Activated CD4-positive, alpha-beta T cell treated with anti-CD3 and anti-CD28 coated beads for 4 hours (primary cell): ENCODE results near the gene SPPL2C.

ENCODE experiments used
- DNase-seq, 2 donors: peaks; one replicate each; pipeline ENCODE4 v3.0.0-alpha.2; 2020

SPPL2C gene

GRCh38 chr17:45844695-45845375 is at the start of gene SPPL2C:
Gene SPPL2C, plus strand, starts transcription at chr17:45844881. Its CDS starts 26 bp downstream, at chr17:45844907.
- no peak for DNase-seq

DNA sequence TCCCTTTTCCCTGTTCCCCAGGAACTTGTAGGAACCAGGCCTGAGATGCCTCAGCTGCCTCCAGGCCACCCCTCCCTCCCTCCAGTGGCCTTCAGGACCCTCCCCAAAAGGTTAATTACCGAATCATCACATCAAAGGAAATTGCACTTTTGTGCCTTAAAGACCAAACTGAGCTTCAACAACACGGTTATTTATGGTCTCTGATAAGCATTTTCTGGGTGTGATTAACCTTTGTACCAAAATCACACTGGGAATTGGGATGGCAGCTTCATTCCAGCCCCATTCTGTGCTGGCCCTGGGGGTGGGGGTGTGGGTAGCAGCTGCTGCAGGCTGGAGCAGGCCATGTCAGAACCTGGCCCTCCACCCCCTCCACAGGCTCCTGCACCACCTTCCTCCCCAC is 43.9 kb upstream of the SPPL2C start:
- DNase-seq = no peak

DNA sequence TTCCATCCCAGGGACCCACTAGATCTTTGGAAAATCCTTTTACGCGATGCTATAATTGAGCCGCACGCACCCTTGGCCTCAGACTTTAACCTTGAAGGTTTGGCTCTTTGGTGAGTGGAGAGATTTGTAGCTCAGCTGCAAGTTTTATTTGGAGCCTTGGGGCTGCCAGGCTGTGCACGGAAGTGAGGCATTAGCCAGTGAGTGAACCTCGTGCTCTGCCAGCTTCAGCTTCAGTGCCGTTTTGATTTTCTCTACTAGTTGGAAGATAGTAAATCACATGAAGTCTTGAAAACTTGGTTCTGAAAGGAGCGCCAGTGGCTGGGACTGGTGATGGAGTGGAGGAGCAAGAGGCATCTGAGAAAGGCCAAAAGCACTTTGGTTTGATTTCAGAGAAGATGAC is 43.3 kb upstream of the SPPL2C start:
- no peak for DNase-seq

GRCh38 chr17:45808845-45809244 is 35.8 kb upstream of the SPPL2C start:
- no peak for DNase-seq

GRCh38 chr17:45809499-45809898 is 35.2 kb upstream of the SPPL2C start:
- DNase-seq = no peak

GRCh38 chr17:45812102-45812501 is 32.6 kb upstream of the SPPL2C start:
- no peak for DNase-seq

GRCh38 chr17:45813048-45813725 is 31.5 kb upstream of the SPPL2C start:
- DNase-seq = no peak

DNA sequence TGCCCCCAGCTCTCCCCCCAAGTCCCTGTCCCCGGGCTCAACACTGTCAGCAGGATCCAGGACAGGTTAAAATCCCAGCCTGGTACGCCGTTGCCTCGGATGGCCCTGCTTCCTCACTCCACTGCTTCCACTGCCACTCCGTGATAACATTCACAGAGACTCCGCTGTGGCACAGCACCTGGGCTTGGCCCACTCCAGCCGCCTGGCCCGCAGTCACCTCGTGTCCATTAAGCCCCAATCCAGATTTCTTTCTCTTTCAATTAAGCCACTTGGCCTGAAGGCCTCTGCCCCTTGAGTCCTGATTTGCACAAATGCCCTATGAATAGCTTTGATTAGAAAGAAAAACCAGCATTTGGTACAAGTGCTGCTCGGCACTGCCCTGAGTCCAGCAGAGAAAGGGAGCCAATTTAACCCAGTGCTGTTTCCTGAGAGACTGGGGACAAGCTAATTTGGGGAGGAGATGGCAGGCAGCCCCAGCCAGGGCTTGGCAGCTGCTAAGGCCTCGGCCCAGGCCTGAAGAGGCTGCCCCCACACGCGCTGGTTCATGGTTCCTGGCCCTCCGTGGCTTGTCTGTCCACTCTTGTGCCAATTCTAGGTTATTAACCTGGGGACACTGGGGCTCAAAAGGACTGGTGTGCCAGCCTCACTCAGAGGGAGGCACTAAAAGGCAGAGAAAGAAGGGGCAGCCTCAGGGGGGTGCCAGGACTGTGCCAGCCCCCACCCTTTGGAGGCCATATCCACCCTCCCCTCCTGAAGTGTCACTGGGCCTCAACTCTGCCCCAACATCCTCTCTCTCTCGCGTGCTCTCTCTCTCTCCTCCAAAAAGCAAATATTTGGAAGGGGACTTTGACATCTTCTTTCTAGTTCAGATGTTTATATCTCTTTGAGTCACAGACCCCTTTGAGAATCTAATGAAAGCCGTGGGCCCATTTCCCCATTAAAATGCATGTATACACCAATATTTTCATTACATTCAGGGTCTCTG is 29.8 kb upstream of the SPPL2C start:
- no peak for DNase-seq

DNA sequence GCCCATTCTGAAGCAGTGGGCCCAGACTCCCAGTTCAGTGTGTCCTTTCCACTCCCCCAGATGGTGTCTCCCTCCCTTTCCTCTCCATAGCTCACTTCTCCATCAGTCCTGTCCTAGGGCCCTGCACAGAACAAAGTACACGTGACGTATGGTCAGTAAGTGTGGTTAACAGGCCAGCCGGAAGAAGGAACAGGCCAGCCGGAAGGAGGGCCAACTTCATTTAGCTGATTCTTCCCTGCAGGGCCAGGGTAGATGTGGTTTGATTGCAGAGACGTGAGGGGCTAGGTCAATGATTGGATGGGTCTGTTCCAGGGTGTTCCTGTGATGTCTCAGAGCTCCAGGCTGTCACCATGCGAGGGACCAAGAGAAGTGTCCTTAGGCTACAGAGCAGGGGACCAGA is 28.9 kb upstream of the SPPL2C start:
- DNase-seq = no peak

GRCh38 chr17:45818041-45818440 is 26.6 kb upstream of the SPPL2C start:
- DNase-seq = no peak

- DNase-seq = no peak
Measured at GRCh38 chr17:45818699-45819098, 26.0 kb upstream of the SPPL2C start.

DNA sequence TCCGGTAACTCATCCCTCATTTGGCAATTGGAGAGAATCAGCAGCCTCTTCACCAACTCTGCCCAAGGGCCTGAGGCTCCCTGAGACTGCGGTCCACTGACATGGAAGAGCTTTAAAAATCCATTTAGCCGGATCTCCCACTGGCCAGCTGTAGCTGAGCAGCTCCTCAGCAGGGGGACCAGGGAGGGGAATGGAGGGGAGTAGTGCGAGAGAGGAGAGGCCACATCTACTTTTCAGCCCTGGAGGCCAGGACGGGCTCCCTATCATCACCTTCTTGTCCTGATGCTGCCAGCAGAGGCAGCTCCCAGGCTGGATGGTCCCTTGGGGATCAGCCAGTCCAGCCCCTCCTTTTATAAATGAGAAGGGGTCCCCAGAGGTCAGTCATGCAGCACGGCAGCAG is 25.0 kb upstream of the SPPL2C start:
- DNase-seq = no peak

DNA sequence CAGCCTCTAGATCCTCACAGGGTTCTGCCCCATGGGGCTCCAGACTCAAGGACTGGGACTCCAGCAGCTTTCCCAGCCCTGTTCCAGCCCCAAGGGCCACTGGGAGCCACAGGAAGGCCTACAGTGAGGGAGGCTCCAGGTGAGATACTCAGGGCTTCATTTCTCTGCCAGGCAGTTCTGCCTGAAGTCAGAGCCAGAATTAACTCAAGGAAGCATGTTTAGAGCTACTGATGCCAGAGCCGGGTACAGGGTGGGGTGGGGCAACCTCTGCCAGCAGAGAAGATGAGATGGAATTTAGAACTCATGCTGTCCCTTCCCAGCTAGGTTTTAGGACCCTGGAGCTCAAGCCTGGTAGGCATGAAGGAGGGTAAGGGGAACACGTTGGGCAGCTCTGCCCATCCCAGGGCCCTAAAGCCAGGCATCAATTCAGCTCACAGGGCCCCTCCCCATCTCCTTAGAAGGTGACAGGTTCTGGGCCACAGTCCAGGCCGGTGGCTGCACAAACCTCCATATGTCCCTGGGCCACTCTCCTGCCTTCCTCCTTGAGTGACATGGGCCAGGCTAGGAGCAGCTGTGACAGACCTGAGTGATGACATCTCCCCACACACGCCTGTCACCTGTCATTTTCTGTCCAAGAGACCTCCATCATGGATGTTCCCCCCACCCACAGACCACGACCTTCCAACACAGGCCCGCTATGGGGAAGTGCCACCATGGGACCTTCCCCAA is 24.5 kb upstream of the SPPL2C start:
- no peak for DNase-seq

DNA sequence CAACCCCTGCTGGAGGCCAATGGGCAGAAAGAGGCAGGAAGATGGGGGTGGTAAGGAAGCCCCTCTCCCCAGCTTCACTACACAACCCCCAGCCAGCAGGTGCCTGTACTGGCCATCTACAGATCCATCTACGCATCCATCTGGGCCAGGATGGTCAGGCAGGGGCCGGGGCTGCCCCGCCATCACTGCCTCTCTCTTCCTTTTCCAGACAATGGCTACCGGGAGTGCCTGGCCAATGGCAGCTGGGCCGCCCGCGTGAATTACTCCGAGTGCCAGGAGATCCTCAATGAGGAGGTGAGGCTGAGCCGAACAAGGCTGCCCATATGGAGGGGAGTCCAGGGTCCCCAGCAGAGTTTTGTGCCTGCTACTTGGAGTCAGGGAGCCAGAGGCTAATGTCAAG is 23.5 kb upstream of the SPPL2C start:
- DNase-seq = no peak

DNA sequence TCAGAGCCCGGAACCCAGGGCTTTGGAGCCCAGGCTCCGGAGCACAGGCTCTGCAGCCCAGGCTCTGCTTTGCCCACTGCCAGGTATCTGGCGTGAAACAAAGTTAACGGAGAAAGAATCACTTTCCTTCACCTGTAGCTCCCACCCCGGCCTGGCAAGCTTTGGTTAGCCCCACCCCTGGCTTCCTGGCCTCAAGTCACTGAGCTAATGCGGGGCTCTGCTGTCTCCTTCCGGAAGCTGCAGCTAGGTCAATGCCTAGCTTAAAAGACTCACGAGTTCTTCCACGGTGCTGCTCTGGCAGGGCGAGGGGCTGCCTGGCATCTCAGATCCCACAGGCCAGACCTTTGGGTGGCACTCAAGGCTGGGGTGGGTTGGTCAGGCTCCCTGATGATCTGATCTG is 21.1 kb upstream of the SPPL2C start:
- no peak for DNase-seq

DNA sequence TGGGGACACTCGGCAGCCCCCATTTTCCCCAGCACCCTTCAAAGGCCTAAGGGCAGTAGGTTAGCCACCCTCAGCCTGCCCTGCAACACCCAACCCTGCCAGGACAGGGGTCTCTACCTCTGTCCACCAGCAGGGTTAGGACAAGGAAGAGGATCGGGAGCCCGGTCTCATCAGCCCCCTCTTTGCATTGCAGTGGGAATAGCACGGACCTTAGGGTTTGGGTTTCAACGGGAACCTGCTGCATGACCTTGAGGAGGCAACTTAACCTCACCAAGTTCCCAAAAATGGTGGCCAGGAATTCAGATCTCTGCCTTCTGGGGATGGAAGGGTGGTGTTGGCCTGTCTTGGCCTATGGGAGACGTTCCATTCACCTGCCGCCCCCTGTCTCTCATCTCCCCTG is 20.2 kb upstream of the SPPL2C start:
- DNase-seq = no peak

GRCh38 chr17:45824901-45825492 is 19.7 kb upstream of the SPPL2C start:
- DNase-seq = no peak

DNA sequence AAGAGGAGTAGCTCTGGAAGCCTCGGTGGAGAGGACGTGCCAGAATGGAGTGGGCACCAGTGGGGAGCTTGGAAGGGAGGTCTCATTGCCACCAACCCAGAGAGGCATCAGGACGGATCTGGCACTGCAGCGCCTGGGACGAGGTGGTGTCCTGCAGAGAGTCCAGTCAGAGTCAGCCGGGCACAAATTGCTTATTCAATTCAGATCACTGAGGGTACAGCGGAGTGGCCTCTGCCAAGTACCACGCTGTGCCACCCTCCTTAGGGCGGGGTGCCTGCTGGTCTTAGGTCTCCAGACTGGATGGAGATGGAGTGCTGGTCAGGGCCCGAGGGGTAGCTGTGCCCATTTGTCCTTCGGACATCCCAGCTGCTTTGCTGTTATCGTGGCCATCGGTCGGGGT is 18.9 kb upstream of the SPPL2C start:
- no peak for DNase-seq

- DNase-seq = no peak
Measured at GRCh38 chr17:45826919-45827588, 17.6 kb upstream of the SPPL2C start.

DNA sequence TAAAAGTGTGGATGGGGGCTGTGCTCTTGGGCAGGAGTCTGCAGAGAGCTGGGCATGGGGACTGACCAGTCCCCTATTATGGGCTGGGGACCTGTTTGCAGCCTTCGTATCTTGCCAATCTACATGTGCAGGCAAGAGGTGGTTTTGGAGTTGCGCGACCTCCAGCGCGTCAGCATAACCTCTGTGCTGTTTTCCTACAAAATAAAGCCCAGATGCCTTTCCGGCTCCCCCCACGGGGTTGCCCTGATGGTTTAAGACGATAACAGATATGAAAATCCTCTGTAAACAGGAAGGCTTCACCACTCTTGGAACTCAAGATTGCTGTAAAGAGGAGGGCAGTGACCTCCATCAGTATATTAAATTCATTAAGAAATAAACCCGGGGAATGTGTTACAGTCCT is 16.5 kb upstream of the SPPL2C start:
- no peak for DNase-seq

DNA sequence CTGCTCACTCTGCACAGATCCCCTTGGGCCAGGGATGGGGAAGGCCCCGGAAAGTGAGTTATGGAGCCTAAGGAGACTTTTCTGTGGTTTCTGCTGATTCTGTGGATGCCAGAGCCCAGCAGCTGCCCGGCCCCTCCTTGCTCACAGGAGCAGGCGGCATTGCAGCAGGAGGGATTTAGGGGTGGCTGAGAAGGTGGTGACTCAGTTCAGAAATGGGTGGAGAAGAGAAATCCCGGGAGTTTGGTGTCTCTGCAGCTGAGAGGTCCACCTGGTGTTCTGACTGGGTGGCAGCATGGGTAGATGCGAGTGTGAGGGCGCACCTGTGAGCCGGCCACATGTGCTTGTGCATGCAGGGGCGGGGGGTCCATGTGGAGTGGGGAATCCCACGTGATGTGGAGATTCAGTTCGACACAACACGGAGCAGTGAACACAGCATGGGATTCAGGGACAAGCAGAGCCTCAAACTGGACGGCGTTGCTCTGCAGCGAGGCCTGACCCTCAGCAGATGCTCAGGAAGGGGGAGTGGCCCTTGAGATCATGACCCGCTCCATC is 16.0 kb upstream of the SPPL2C start:
- no peak for DNase-seq

DNA sequence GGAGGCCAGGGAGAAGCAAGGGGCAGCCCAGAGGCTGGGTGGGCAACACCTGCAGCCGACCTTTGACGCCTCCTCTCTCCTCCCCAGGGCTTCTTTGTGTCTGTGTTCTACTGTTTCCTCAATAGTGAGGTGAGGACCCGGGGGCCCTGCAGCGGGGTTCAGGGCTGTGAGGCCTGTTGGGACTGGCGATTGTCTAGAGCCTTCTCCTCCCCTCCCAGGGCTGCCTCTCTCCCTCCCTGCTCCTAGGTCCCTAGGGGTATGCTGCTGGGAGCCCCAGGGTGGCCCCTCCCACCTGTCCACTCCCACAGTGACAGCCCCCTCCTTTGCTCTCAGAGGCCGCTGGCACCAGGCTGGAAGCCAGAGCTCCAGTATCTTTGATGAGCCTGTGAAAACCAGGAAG is 10.8 kb upstream of the SPPL2C start:
- no peak for DNase-seq
